ENCODE data around the gene DGKG. TPM values are rescaled to one million over a fixed set of nuclear protein-coding genes. Genes with fewer than 3 reads are reported as not detected.

Gene DGKG
- total RNA-seq, 2 experiments from 2014 or later, result 0.19 to 0.54 TPM

- H3K9me3 Mint-ChIP-seq, result no peaks in the 10 kb centered on the region
- H3K27ac Mint-ChIP-seq, result no peak overlapping the region
- H3K4me3 Mint-ChIP-seq, result no peak overlapping the region
- H3K4me1 Mint-ChIP-seq, result no peaks in the 10 kb centered on the region
- peaks cover 2% of the 10 kb centered on the region for H3K27me3 Mint-ChIP-seq
- no peak for DNase-seq
- no peak for ATAC-seq (ENCODE audit: low read depth)
- no peaks in the 10 kb centered on the region for H3K36me3 Mint-ChIP-seq
- POLR2A ChIA-PET, result no interaction called here
Measured at GRCh38 chr3:186320862-186321568, 41.0 kb downstream of the DGKG start.

- Mint-ChIP-seq H3K36me3 (no peaks in the 10 kb centered on the region), H3K27ac (no peak overlapping the region), H3K4me3 (no peak overlapping the region), H3K27me3 (peaks cover 5% of the 10 kb centered on the region), H3K4me1 (no peaks in the 10 kb centered on the region), H3K9me3 (no peaks in the 10 kb centered on the region)
- ATAC-seq (ENCODE audit: low read depth), result no peak
- DNase-seq, result no peak
- POLR2A ChIA-PET, result no interaction called here
Measured at GRCh38 chr3:186319945-186320344, 42.1 kb downstream of the DGKG start.

- Mint-ChIP-seq H3K4me1 (no peaks in the 10 kb centered on the region), H3K27me3 (peaks cover 5% of the 10 kb centered on the region), H3K27ac (no peak overlapping the region), H3K4me3 (no peak overlapping the region), H3K36me3 (no peaks in the 10 kb centered on the region), H3K9me3 (no peaks in the 10 kb centered on the region)
- POLR2A ChIA-PET, result no interaction called here
- no peak for DNase-seq
- no peak for ATAC-seq (ENCODE audit: low read depth)
Measured at GRCh38 chr3:186318135-186318534, 43.9 kb downstream of the DGKG start.

GRCh38 chr3:186317478-186317877, 44.6 kb downstream of the DGKG start:
- no peaks in the 10 kb centered on the region for H3K4me1 Mint-ChIP-seq
- peaks cover 2% of the 10 kb centered on the region for H3K27me3 Mint-ChIP-seq
- POLR2A ChIA-PET, result no interaction called here
- H3K36me3 Mint-ChIP-seq, result no peaks in the 10 kb centered on the region
- ATAC-seq (ENCODE audit: low read depth), result no peak
- no peaks in the 10 kb centered on the region for H3K9me3 Mint-ChIP-seq
- no peak overlapping the region for H3K27ac Mint-ChIP-seq
- no peak for DNase-seq
- H3K4me3 Mint-ChIP-seq, result no peak overlapping the region

DNA sequence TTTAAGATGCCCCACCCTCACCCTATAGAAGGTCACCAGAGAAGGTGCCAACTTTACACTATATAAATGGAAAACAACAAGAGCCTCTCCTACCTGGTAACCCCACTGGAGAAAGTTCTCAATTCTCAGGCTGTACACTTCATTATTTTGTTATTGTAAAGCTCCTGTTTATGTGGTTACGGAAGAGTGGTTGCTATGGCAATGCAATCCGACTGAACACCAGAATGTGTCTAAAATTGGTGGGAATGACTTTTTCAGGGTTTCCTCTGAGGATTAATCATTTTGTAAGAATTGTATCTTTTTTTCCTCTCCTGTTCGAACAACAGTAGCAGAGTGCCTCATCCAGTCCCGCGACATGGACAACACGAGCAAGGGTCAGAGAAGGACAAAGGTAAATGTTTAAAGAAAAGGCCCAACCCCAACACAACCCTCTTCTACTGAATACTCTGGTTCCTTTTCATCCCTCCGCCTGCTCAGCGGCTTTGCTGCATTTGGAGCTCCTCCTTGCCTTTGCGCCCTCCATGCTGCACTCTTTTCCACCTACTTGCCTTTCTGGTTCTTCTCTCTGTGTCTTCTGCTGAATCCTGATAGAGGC, 45.3 kb downstream of the DGKG start:
- H3K4me3 Mint-ChIP-seq, result no peak overlapping the region
- peaks cover 5% of the 10 kb centered on the region for H3K27me3 Mint-ChIP-seq
- no peaks in the 10 kb centered on the region for H3K36me3 Mint-ChIP-seq
- no peak overlapping the region for H3K27ac Mint-ChIP-seq
- no peaks in the 10 kb centered on the region for H3K4me1 Mint-ChIP-seq
- ATAC-seq (ENCODE audit: low read depth) (no peak), DNase-seq (no peak)
- H3K9me3 Mint-ChIP-seq, result no peaks in the 10 kb centered on the region
- POLR2A ChIA-PET, result no interaction called here

- peaks cover 5% of the 10 kb centered on the region for H3K27me3 Mint-ChIP-seq
- no peak overlapping the region for H3K4me3 Mint-ChIP-seq
- DNase-seq (no peak), ATAC-seq (ENCODE audit: low read depth) (no peak)
- no peaks in the 10 kb centered on the region for H3K36me3 Mint-ChIP-seq
- H3K27ac Mint-ChIP-seq, result no peak overlapping the region
- H3K9me3 Mint-ChIP-seq, result no peaks in the 10 kb centered on the region
- H3K4me1 Mint-ChIP-seq, result no peaks in the 10 kb centered on the region
- POLR2A ChIA-PET, result no interaction called here
Measured at GRCh38 chr3:186315581-186316354, 46.3 kb downstream of the DGKG start.

GRCh38 chr3:186314896-186315295, 47.1 kb downstream of the DGKG start:
- H3K9me3 Mint-ChIP-seq, result no peaks in the 10 kb centered on the region
- H3K27me3 Mint-ChIP-seq, result peaks cover 5% of the 10 kb centered on the region
- no peaks in the 10 kb centered on the region for H3K4me1 Mint-ChIP-seq
- DNase-seq (no peak), ATAC-seq (ENCODE audit: low read depth) (no peak)
- POLR2A ChIA-PET, result no interaction called here
- no peak overlapping the region for H3K27ac Mint-ChIP-seq
- no peak overlapping the region for H3K4me3 Mint-ChIP-seq
- no peaks in the 10 kb centered on the region for H3K36me3 Mint-ChIP-seq

DNA sequence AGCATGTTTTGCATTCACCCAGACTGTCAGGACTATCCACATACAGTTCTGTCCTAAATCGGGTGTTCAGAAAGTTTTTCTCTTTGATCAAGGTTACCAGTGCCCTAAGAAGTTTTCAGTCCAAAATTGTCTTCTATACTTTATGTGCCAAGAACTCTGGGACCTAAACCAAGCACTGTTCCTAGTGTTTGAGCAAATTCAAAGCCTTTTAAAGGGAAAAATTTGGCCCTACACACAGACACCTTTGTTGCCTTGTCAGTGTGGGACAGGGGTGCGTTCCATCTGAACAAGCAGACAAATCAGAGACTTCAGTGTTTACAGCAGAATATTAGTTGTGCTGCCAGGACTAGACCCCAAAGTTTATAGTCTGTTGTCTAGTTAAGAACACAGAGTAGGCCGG, 50.6 kb downstream of the DGKG start:
- POLR2A ChIA-PET, result no interaction called here
- Mint-ChIP-seq H3K9me3 (no peaks in the 10 kb centered on the region), H3K27me3 (peaks cover 5% of the 10 kb centered on the region), H3K4me3 (no peak overlapping the region), H3K36me3 (no peaks in the 10 kb centered on the region), H3K4me1 (no peaks in the 10 kb centered on the region), H3K27ac (no peak overlapping the region)
- no peak for ATAC-seq (ENCODE audit: low read depth)
- DNase-seq, result no peak

GRCh38 chr3:186308549-186308948, 53.5 kb downstream of the DGKG start:
- DNase-seq (no peak), ATAC-seq (ENCODE audit: low read depth) (no peak)
- POLR2A ChIA-PET, result no interaction called here
- H3K27ac Mint-ChIP-seq, result no peak overlapping the region
- peaks cover 3% of the 10 kb centered on the region for H3K27me3 Mint-ChIP-seq
- H3K4me3 Mint-ChIP-seq, result no peak overlapping the region
- no peaks in the 10 kb centered on the region for H3K9me3 Mint-ChIP-seq
- H3K36me3 Mint-ChIP-seq, result no peaks in the 10 kb centered on the region
- H3K4me1 Mint-ChIP-seq, result no peaks in the 10 kb centered on the region

GRCh38 chr3:186307594-186308221, 54.3 kb downstream of the DGKG start:
- no peak overlapping the region for H3K4me3 Mint-ChIP-seq
- POLR2A ChIA-PET, result no interaction called here
- DNase-seq, result no peak
- no peak for ATAC-seq (ENCODE audit: low read depth)
- H3K4me1 Mint-ChIP-seq, result no peaks in the 10 kb centered on the region
- no peak overlapping the region for H3K27ac Mint-ChIP-seq
- H3K27me3 Mint-ChIP-seq, result peaks cover 3% of the 10 kb centered on the region
- H3K36me3 Mint-ChIP-seq, result no peaks in the 10 kb centered on the region
- H3K9me3 Mint-ChIP-seq, result no peaks in the 10 kb centered on the region

GRCh38 chr3:186305286-186305685, 56.7 kb downstream of the DGKG start:
- H3K27ac Mint-ChIP-seq, result no peak overlapping the region

DNA sequence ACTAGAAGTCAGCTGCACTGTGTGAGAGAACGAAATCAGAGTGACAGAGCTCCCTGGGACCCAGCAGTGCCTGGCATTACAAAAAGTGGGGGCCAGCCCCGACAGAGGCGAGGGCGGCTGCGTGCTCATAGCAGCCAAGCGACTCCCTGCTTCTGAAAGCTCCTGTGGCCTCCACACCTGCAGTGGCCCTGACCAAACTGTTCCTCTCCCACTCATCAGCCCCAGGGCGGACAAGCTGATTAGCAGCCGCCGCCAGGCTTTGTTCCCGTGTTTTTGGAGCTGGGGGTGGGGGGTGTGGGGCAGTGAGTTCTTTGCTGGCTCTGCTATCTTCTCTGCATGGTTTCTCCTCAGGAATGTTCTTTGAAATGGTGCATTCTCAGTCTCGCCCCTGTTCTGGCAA, 58.1 kb downstream of the DGKG start:
- Mint-ChIP-seq H3K27me3 (peaks cover 5% of the 10 kb centered on the region), H3K36me3 (no peaks in the 10 kb centered on the region), H3K9me3 (no peaks in the 10 kb centered on the region), H3K4me1 (no peaks in the 10 kb centered on the region), H3K27ac (no peak overlapping the region), H3K4me3 (no peak overlapping the region)
- POLR2A ChIA-PET, result no interaction called here
- ATAC-seq (ENCODE audit: low read depth) (no peak), DNase-seq (no peak)

More at GRCh38 chr3:186305286-186305685, 56.7 kb downstream of the DGKG start:
- Mint-ChIP-seq H3K4me3 (no peak overlapping the region), H3K4me1 (no peaks in the 10 kb centered on the region), H3K9me3 (no peaks in the 10 kb centered on the region), H3K36me3 (no peaks in the 10 kb centered on the region), H3K27me3 (no peaks in the 10 kb centered on the region)
- no peak for ATAC-seq (ENCODE audit: low read depth)
- DNase-seq, result no peak
- POLR2A ChIA-PET, result no interaction called here

- POLR2A ChIA-PET, result no interaction called here
- H3K4me3 Mint-ChIP-seq, result no peak overlapping the region
Measured at GRCh38 chr3:186299327-186299726, 62.7 kb downstream of the DGKG start.

GRCh38 chr3:186298876-186299275, 63.2 kb downstream of the DGKG start:
- no peaks in the 10 kb centered on the region for H3K9me3 Mint-ChIP-seq
- H3K36me3 Mint-ChIP-seq, result no peaks in the 10 kb centered on the region
- H3K27me3 Mint-ChIP-seq, result peaks cover 13% of the 10 kb centered on the region
- ATAC-seq (ENCODE audit: low read depth) (no peak), DNase-seq (no peak)
- H3K4me3 Mint-ChIP-seq, result no peak overlapping the region
- no peaks in the 10 kb centered on the region for H3K4me1 Mint-ChIP-seq
- POLR2A ChIA-PET, result no interaction called here
- no peak overlapping the region for H3K27ac Mint-ChIP-seq

More at GRCh38 chr3:186299327-186299726, 62.7 kb downstream of the DGKG start:
- no peaks in the 10 kb centered on the region for H3K9me3 Mint-ChIP-seq
- H3K36me3 Mint-ChIP-seq, result no peaks in the 10 kb centered on the region
- ATAC-seq (ENCODE audit: low read depth) (no peak), DNase-seq (no peak)
- peaks cover 13% of the 10 kb centered on the region for H3K27me3 Mint-ChIP-seq
- H3K4me1 Mint-ChIP-seq, result no peaks in the 10 kb centered on the region
- H3K27ac Mint-ChIP-seq, result no peak overlapping the region

Measured in activated naive CD8-positive, alpha-beta T cell treated with anti-CD3 and anti-CD28 coated beads, Interleukin-2, amount 10 ng/mL, durations not matched to agents 7 days and 5 days (primary cell).